Measurements from ENCODE around the gene UST.
A peak's percentile ranks its signal among the peaks of the same experiment; 100 is the strongest.
"Not testable (repeated sequence)": the region's sequence is repeated elsewhere in the genome, so short reads cannot be mapped to it uniquely, and the experiment has no call there.

Gene UST

GRCh38 chr6:148904896-148905870 is 158.4 kb downstream of the UST start:
- no peak for DNase-seq (ENCODE audit: low read depth)

- DNase-seq (ENCODE audit: low read depth), result no peak
Measured at GRCh38 chr6:148905901-148906300, 159.1 kb downstream of the UST start.

- DNase-seq (ENCODE audit: low read depth), result no peak
Measured at GRCh38 chr6:148906386-148906785, 159.6 kb downstream of the UST start.

GRCh38 chr6:148907573-148907972 is 160.7 kb downstream of the UST start:
- no peak for DNase-seq (ENCODE audit: low read depth)

- DNase-seq (ENCODE audit: low read depth), result no peak
Measured at GRCh38 chr6:148912252-148912651, 165.4 kb downstream of the UST start.

GRCh38 chr6:148915810-148916209 is 169.0 kb downstream of the UST start:
- no peak for DNase-seq (ENCODE audit: low read depth)

GRCh38 chr6:148916485-148916884 is 169.7 kb downstream of the UST start:
- DNase-seq (ENCODE audit: low read depth), result not testable (repeated sequence)

- DNase-seq (ENCODE audit: low read depth), result no peak
Measured at GRCh38 chr6:148924226-148925012, 177.6 kb downstream of the UST start.

- no peak for DNase-seq (ENCODE audit: low read depth)
Measured at GRCh38 chr6:148925701-148926100, 178.9 kb downstream of the UST start.

GRCh38 chr6:148926478-148926877 is 179.6 kb downstream of the UST start:
- no peak for DNase-seq (ENCODE audit: low read depth)

- DNase-seq (ENCODE audit: low read depth), result no peak
Measured at GRCh38 chr6:148927586-148927985, 180.8 kb downstream of the UST start.

GRCh38 chr6:148928811-148929210 is 182.0 kb downstream of the UST start:
- no peak for DNase-seq (ENCODE audit: low read depth)

- no peak for DNase-seq (ENCODE audit: low read depth)
Measured at GRCh38 chr6:148932208-148932607, 185.4 kb downstream of the UST start.

GRCh38 chr6:148932731-148933130 is 185.9 kb downstream of the UST start:
- DNase-seq (ENCODE audit: low read depth), result no peak

- DNase-seq (ENCODE audit: low read depth), result no peak
Measured at GRCh38 chr6:148934539-148934938, 187.7 kb downstream of the UST start.

- DNase-seq (ENCODE audit: low read depth), result no peak
Measured at GRCh38 chr6:148934961-148935360, 188.1 kb downstream of the UST start.

- no peak for DNase-seq (ENCODE audit: low read depth)
Measured at GRCh38 chr6:148935705-148936435, 189.0 kb downstream of the UST start.

- no peak for DNase-seq (ENCODE audit: low read depth)
Measured at GRCh38 chr6:148943451-148943850, 196.6 kb downstream of the UST start.

GRCh38 chr6:148944608-148945007 is 197.8 kb downstream of the UST start:
- no peak for DNase-seq (ENCODE audit: low read depth)

- no peak for DNase-seq (ENCODE audit: low read depth)
Measured at GRCh38 chr6:148945301-148946021, 198.6 kb downstream of the UST start.

GRCh38 chr6:148947621-148948444 is 201.0 kb downstream of the UST start:
- peak; percentile 65 for DNase-seq (ENCODE audit: low read depth)

Data from stimulated activated CD8-positive, alpha-beta memory T cell treated with anti-CD3 and anti-CD28 coated beads, Interleukin-15, amount 100 ng/mL, for 1 hour (primary cell).